ENCODE results near the gene USP53.
"Not testable (repeated sequence)": the region's sequence is repeated elsewhere in the genome, so short reads cannot be mapped to it uniquely, and the experiment has no call there.

The USP53 gene

DNA sequence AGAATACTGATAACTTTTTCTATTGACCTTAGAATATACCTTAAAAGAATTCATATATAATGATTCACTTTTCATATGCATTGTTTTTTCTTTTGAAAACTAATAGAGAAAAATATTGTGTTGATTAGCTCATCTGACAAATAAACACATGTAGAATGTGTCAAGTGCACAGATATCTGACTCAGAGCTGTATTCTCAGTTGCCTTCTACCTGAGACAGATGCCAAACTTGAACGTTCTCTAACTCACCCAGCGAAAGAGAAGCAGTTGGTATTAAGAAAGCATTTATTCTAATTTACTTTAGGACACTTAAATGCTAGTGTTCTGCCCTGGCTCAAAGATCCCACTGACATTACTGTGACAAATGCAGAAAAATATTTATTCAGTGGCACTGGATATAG, 28.1 kb downstream of the USP53 start:
- Histone ChIP-seq H3K4me3 (ENCODE audit: low read depth, low read length) (no peak overlapping the region), H3K27ac (ENCODE audit: low read depth, low read length) (no peak overlapping the region), H3K79me2 (ENCODE audit: control insufficient read depth, insufficient read depth, low read length, unreplicated experiment) (peaks cover 5% of the 10 kb centered on the region), H3K27me3 (ENCODE audit: insufficient read depth, low read length) (no peaks in the 10 kb centered on the region), H3K4me1 (ENCODE audit: control insufficient read depth, insufficient read depth, low read length, unreplicated experiment) (no peaks in the 10 kb centered on the region), H2AFZ (ENCODE audit: low read length, unreplicated experiment) (no peak overlapping the region), H3K36me3 (ENCODE audit: insufficient read depth, low read length) (peaks cover 12% of the 10 kb centered on the region; the same call in 1 of the 2 replicates)

DNA sequence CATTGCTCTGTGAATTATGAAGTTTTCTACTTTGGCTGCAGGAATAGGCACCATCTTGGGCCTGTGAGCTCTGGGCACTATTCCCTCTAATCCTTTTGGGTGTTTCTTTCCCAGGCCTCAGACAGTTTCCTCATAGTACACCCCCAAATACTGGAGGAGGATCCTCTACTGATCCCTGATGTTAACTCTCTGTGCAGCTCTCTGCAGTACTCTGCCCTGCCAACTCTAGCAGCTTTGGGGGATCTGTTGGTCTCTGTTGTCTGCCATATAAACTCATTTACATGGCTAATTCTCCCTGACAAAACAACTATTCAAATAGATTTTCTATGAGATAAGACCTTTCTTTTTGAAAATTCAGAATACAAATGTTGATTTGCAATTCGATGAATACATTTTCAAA, 29.9 kb downstream of the USP53 start:
- Histone ChIP-seq H3K36me3 (ENCODE audit: insufficient read depth, low read length) (peaks cover 12% of the 10 kb centered on the region; the same call in 1 of the 2 replicates), H3K79me2 (ENCODE audit: control insufficient read depth, insufficient read depth, low read length, unreplicated experiment) (peaks cover 5% of the 10 kb centered on the region), H3K27ac (ENCODE audit: low read depth, low read length) (no peak overlapping the region), H3K4me1 (ENCODE audit: control insufficient read depth, insufficient read depth, low read length, unreplicated experiment) (no peaks in the 10 kb centered on the region), H3K27me3 (ENCODE audit: insufficient read depth, low read length) (no peaks in the 10 kb centered on the region), H2AFZ (ENCODE audit: low read length, unreplicated experiment) (no peak overlapping the region), H3K4me3 (ENCODE audit: low read depth, low read length) (no peak overlapping the region)

DNA sequence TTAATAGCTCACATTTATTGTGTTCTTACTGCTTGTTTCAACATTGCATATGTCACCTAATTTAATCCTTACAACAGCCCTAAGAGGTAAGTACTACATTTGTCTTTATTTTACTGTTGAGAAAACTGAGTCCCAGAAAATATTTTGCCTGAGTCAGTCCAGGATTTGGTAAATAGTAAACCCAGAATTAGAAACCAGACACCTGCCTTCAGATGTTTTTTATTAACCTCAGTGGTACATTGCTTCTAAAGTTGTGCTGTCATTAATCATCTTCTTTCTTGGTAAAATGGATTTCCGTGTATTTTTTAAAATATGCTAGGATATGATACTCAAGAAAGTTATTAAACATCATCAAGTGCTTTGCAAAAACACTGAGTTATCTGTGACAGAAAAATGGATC, 31.4 kb downstream of the USP53 start:
- H3K79me2 ChIP-seq (ENCODE audit: control insufficient read depth, insufficient read depth, low read length, unreplicated experiment) = no peaks in the 10 kb centered on the region
- peaks cover 17% of the 10 kb centered on the region for H3K36me3 ChIP-seq (ENCODE audit: insufficient read depth, low read length)

DNA sequence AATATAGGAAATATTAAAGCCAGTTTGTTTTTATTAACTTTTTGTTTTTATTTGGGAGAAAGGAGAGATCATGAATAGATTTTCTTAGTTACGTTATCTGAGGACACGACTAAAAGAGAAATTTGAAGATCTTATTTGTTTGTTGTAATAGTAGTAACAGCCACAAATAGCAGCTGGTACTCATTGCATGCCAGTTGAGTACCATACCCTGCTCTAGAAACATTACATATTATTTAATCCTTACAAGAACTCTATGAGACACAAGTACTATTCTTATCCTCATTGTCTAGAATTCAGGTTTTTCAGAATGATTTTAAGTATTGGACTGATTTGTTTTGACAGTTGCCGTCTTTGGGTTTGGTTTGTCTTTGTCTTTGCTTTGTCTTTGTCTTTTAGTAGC, 31.8 kb downstream of the USP53 start:
- H3K4me1 ChIP-seq (ENCODE audit: control insufficient read depth, insufficient read depth, low read length, unreplicated experiment) = no peaks in the 10 kb centered on the region
- H2AFZ ChIP-seq (ENCODE audit: low read length, unreplicated experiment) = no peak overlapping the region
- no peaks in the 10 kb centered on the region for H3K27me3 ChIP-seq (ENCODE audit: insufficient read depth, low read length)
- no peaks in the 10 kb centered on the region for H3K79me2 ChIP-seq (ENCODE audit: control insufficient read depth, insufficient read depth, low read length, unreplicated experiment)
- peaks cover 20% of the 10 kb centered on the region for H3K36me3 ChIP-seq (ENCODE audit: insufficient read depth, low read length)
- no peak overlapping the region for H3K4me3 ChIP-seq (ENCODE audit: low read depth, low read length)
- no peak overlapping the region for H3K27ac ChIP-seq (ENCODE audit: low read depth, low read length)

More for the DNA sequence above, 31.4 kb downstream of the USP53 start:
- H3K27ac ChIP-seq (ENCODE audit: low read depth, low read length) = no peak overlapping the region
- H2AFZ ChIP-seq (ENCODE audit: low read length, unreplicated experiment) = no peak overlapping the region
- no peak overlapping the region for H3K4me3 ChIP-seq (ENCODE audit: low read depth, low read length)
- no peaks in the 10 kb centered on the region for H3K27me3 ChIP-seq (ENCODE audit: insufficient read depth, low read length)
- no peaks in the 10 kb centered on the region for H3K4me1 ChIP-seq (ENCODE audit: control insufficient read depth, insufficient read depth, low read length, unreplicated experiment)

DNA sequence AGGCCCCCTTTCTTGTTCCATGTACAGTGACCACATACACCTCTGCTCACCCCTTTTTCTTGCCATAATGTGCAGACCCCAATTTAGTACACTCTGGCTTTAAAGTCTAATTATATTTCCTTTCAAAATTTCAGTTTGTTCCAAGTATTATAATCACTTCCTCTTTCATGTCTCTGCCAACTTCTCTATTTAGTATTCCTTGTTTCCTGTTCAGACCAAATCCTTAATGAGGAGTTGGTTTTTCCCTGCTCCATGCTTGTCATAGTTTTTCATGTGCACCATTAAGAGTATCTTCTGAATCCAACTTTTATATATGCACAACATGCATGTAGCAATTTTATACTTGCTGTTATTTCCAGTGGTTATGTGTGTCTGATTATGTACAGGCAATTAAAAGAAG, 32.3 kb downstream of the USP53 start:
- H2AFZ ChIP-seq (ENCODE audit: low read length, unreplicated experiment) = no peak overlapping the region
- peaks cover 20% of the 10 kb centered on the region for H3K36me3 ChIP-seq (ENCODE audit: insufficient read depth, low read length)
- no peak overlapping the region for H3K27ac ChIP-seq (ENCODE audit: low read depth, low read length)
- H3K27me3 ChIP-seq (ENCODE audit: insufficient read depth, low read length) = no peaks in the 10 kb centered on the region
- no peaks in the 10 kb centered on the region for H3K4me1 ChIP-seq (ENCODE audit: control insufficient read depth, insufficient read depth, low read length, unreplicated experiment)
- H3K4me3 ChIP-seq (ENCODE audit: low read depth, low read length) = no peak overlapping the region
- H3K79me2 ChIP-seq (ENCODE audit: control insufficient read depth, insufficient read depth, low read length, unreplicated experiment) = no peaks in the 10 kb centered on the region

DNA sequence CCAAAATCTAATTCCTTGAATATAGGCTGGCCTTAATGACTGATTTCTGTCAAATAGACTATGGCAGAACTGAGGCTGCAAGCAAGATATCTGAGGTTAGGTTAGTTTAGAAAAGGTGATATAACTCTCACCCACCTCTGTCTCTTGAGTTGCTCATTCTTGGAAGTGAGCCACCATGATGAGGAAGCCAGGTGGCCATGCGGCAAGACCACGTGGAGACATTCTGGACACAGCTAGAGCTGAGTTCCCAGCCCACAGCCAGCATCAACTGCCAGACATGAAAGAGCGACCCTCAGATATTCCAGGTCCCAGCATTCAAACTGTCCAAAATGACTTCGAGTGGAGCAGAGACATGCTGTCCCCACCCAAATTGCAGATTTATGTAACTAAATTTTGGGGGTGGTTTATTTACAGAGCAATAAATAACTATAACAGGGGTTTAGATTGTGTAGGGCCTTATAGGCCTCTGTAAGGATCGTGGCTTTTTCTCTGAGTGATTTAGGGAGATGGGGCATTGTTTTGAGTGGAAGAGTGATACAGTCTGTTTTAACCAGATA, 33.7 kb downstream of the USP53 start:
- no peak overlapping the region for H3K27ac ChIP-seq (ENCODE audit: low read depth, low read length)
- no peaks in the 10 kb centered on the region for H3K4me1 ChIP-seq (ENCODE audit: control insufficient read depth, insufficient read depth, low read length, unreplicated experiment)
- no peaks in the 10 kb centered on the region for H3K27me3 ChIP-seq (ENCODE audit: insufficient read depth, low read length)
- no peak overlapping the region for H3K4me3 ChIP-seq (ENCODE audit: low read depth, low read length)
- no peak overlapping the region for H2AFZ ChIP-seq (ENCODE audit: low read length, unreplicated experiment)
- no peaks in the 10 kb centered on the region for H3K79me2 ChIP-seq (ENCODE audit: control insufficient read depth, insufficient read depth, low read length, unreplicated experiment)
- peaks cover 31% of the 10 kb centered on the region for H3K36me3 ChIP-seq (ENCODE audit: insufficient read depth, low read length)

DNA sequence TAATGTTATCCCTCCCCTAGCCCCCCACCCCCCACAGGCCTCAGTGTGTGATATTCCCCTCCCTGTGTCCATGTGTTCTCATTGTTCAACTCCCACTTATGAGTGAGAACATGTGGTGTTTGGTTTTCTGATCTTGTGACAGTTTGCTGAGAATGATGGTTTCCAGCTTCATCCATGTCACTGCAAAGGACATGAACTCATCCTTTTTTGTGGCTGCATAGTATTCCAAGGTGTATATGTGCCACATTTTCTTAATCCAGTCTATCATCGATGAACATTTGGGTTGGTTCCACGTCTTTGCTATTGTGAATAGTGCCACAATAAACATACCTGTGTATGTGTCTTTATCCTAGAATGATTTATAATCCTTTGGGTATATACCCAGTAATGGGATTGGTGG, 38.5 kb downstream of the USP53 start:
- H2AFZ ChIP-seq (ENCODE audit: low read length, unreplicated experiment); H3K4me1 ChIP-seq (ENCODE audit: control insufficient read depth, insufficient read depth, low read length, unreplicated experiment); H3K27me3 ChIP-seq (ENCODE audit: insufficient read depth, low read length); H3K79me2 ChIP-seq (ENCODE audit: control insufficient read depth, insufficient read depth, low read length, unreplicated experiment); H3K4me3 ChIP-seq (ENCODE audit: low read depth, low read length); H3K27ac ChIP-seq (ENCODE audit: low read depth, low read length): not testable (repeated sequence)
- H3K36me3 ChIP-seq (ENCODE audit: insufficient read depth, low read length) = peaks cover 40% of the 10 kb centered on the region

DNA sequence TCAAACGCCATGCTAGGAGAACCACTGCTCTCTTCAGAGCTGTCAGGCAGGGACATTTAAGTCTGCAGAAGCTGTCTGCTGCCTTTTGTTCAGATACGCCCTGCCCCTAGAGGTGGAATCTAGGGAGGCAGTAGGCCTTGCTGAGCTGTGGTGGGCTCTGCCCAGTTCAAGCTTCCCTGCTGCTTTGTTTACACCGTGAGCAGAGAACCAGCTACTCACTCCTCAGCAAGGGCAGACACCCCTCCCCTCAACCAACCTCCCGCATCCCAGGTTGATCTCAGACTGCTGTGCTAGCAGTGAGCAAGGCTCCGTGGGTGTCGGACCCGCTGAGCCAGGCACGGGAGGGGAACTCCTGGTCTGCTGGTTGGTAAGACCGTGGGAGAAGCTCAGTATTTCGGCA, 42.7 kb downstream of the USP53 start:
- not testable (repeated sequence) for H3K27ac ChIP-seq (ENCODE audit: low read depth, low read length); H3K79me2 ChIP-seq (ENCODE audit: control insufficient read depth, insufficient read depth, low read length, unreplicated experiment); H3K4me1 ChIP-seq (ENCODE audit: control insufficient read depth, insufficient read depth, low read length, unreplicated experiment); H3K4me3 ChIP-seq (ENCODE audit: low read depth, low read length); H3K27me3 ChIP-seq (ENCODE audit: insufficient read depth, low read length); H2AFZ ChIP-seq (ENCODE audit: low read length, unreplicated experiment)
- peaks cover 48% of the 10 kb centered on the region for H3K36me3 ChIP-seq (ENCODE audit: insufficient read depth, low read length)

DNA sequence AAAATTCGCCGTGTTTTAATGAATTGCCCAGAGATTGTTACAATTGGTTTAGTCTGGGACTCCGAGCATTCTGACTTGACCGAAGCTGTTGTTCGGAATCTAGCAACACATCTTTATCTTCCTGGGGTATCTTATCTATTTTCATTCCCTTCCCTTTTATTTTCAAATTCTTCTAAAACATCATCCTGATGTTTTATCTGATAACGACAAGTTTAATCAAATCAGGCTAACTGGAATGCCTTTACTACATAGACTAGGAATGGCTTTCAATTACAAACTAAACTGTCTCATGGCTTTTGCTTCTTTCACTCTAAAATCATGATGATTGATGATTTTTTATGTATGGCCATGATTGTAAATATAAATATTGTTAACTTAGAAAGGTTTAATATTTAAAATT, 48.0 kb downstream of the USP53 start:
- Histone ChIP-seq H3K79me2 (ENCODE audit: control insufficient read depth, insufficient read depth, low read length, unreplicated experiment) (no peaks in the 10 kb centered on the region), H3K4me3 (ENCODE audit: low read depth, low read length) (no peak overlapping the region), H2AFZ (ENCODE audit: low read length, unreplicated experiment) (no peak overlapping the region), H3K27ac (ENCODE audit: low read depth, low read length) (no peak overlapping the region), H3K4me1 (ENCODE audit: control insufficient read depth, insufficient read depth, low read length, unreplicated experiment) (no peaks in the 10 kb centered on the region), H3K36me3 (ENCODE audit: insufficient read depth, low read length) (peaks cover 47% of the 10 kb centered on the region), H3K27me3 (ENCODE audit: insufficient read depth, low read length) (no peaks in the 10 kb centered on the region)

DNA sequence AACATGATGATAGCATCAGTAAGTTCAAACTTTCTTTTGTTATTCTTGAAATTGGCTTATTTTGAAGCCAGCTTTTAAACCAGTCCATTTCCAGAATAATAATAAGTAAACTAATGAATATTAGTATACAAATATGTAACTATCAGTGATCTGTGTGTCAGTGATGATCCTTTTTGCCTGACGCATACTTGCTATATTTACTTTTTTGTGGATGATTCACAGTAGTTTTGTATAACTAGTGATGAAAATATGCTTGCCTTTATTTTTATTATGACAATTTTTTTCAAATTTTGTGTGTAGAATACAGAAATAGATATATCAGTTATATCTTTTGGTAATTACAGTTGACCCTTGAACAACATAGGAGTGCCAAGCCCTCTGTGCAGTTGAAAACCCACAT, 49.5 kb downstream of the USP53 start:
- peaks cover 44% of the 10 kb centered on the region for H3K36me3 ChIP-seq (ENCODE audit: insufficient read depth, low read length)
- no peak overlapping the region for H2AFZ ChIP-seq (ENCODE audit: low read length, unreplicated experiment)
- H3K4me1 ChIP-seq (ENCODE audit: control insufficient read depth, insufficient read depth, low read length, unreplicated experiment) = no peaks in the 10 kb centered on the region
- H3K27me3 ChIP-seq (ENCODE audit: insufficient read depth, low read length) = no peaks in the 10 kb centered on the region
- no peaks in the 10 kb centered on the region for H3K79me2 ChIP-seq (ENCODE audit: control insufficient read depth, insufficient read depth, low read length, unreplicated experiment)
- no peak overlapping the region for H3K4me3 ChIP-seq (ENCODE audit: low read depth, low read length)
- no peak overlapping the region for H3K27ac ChIP-seq (ENCODE audit: low read depth, low read length)

DNA sequence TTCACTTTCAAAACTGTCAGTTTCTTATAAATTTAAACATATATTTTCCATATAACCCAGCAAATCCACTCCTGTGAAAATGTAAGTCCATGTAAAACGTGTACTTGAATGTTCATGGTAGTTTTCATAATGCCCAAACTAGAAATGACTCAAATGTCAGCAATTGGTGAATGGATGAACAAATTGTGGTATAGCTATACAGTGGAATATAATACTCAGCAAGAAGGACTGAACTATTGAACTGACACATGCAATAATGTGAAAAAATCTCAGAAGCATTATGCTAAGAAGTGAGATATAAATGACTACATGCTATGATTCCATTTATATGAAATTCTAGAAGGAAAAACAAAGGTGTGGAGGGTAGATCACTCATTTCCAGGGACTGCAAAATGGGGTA, 52.2 kb downstream of the USP53 start:
- H3K36me3 ChIP-seq (ENCODE audit: insufficient read depth, low read length) = peaks cover 41% of the 10 kb centered on the region
- H3K4me3 ChIP-seq (ENCODE audit: low read depth, low read length) = no peak overlapping the region
- H3K27ac ChIP-seq (ENCODE audit: low read depth, low read length) = no peak overlapping the region
- no peak overlapping the region for H2AFZ ChIP-seq (ENCODE audit: low read length, unreplicated experiment)
- no peaks in the 10 kb centered on the region for H3K4me1 ChIP-seq (ENCODE audit: control insufficient read depth, insufficient read depth, low read length, unreplicated experiment)
- no peaks in the 10 kb centered on the region for H3K27me3 ChIP-seq (ENCODE audit: insufficient read depth, low read length)
- H3K79me2 ChIP-seq (ENCODE audit: control insufficient read depth, insufficient read depth, low read length, unreplicated experiment) = no peaks in the 10 kb centered on the region
